KMS-11 (cell line): ENCODE results near the gene TERF2IP.

Experiments used
- H2AFZ ChIP-seq: fragments of 200-600 bp; sonication (generic); 2 replicates; pipeline ENCODE4 v1.6.1; 2016; ENCODE audit warnings: antibody characterized with exemption, mixed run types, low read depth
- H3K27ac ChIP-seq: fragments of 200-600 bp; sonication (generic); 2 replicates; pipeline ENCODE4 v1.6.1; 2016; ENCODE audit warnings: mild to moderate bottlenecking, mixed run types
- H3K27me3 ChIP-seq: fragments of 200-600 bp; sonication (generic); 2 replicates; pipeline ENCODE4 v1.6.1; 2017; ENCODE audit warnings: mild to moderate bottlenecking, low read depth, mixed run types, moderate library complexity; ENCODE audit not compliant: insufficient read depth
- H3K36me3 ChIP-seq: fragments of 200-600 bp; sonication (generic); 2 replicates; pipeline ENCODE4 v1.6.1; 2017; ENCODE audit warnings: mild to moderate bottlenecking, mixed run types; ENCODE audit not compliant: insufficient read depth
- H3K4me1 ChIP-seq: fragments of 200-600 bp; sonication (generic); 2 replicates; pipeline ENCODE4 v1.6.1; 2016; ENCODE audit warnings: mild to moderate bottlenecking, low read depth, mixed run types; ENCODE audit not compliant: poor library complexity, severe bottlenecking
- H3K4me2 ChIP-seq: fragments of 200-600 bp; sonication (generic); 2 replicates; pipeline ENCODE4 v1.7.0; 2016; ENCODE audit warnings: mild to moderate bottlenecking, mixed run types
- H3K4me3 ChIP-seq: fragments of 200-600 bp; sonication (generic); IDR thresholded peaks from 2 replicates; pipeline ENCODE4 v1.6.1; 2017; ENCODE audit warnings: low read depth, low read length, mixed read lengths; ENCODE audit not compliant: insufficient read depth
- H3K79me2 ChIP-seq: fragments of 200-600 bp; sonication (generic); 2 replicates; pipeline ENCODE4 v1.6.1; 2016; ENCODE audit warnings: low read depth, mixed run types; ENCODE audit not compliant: insufficient read depth
- H3K9ac ChIP-seq: fragments of 200-600 bp; sonication (generic); 2 replicates; pipeline ENCODE4 v1.6.1; 2016; ENCODE audit warnings: mild to moderate bottlenecking, mixed run types
- H4K20me1 ChIP-seq: fragments of 200-600 bp; sonication (generic); 2 replicates; pipeline ENCODE4 v1.6.1; 2016; ENCODE audit warnings: mild to moderate bottlenecking, mixed run types; ENCODE audit not compliant: insufficient read depth
- TF ChIP-seq, protein P1 (sequence below): fragments of 200-600 bp; sonication (generic); conservative IDR thresholded peaks from 2 replicates; pipeline ENCODE4 v1.6.1; 2017; ENCODE audit warnings: low read depth, mild to moderate bottlenecking, antibody characterized with exemption, low read length, moderate library complexity, mixed read lengths

Gene TERF2IP

DNA sequence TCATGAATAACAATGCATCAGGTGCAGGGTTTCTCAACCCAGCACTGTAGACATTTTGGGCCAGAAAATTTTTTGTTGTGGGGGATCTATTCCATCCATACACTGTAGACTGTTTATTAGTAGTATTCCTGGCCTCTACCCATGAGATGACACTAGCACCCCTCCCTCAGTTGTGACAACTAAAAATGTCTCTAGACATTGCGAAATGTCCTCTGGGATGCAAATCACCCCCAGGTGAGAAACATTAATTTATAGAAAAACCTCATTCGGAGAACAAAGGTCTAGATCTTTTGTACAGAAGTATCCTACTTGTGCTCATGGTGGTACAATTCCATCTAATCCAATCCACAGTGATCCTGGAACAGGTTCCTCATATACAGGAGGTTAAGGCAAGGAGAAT, 28.8 kb upstream of the TERF2IP start:
- H3K4me1 ChIP-seq = peaks cover 13% of the 10 kb centered on the region
- no peak overlapping the region for H3K4me2 ChIP-seq
- no peak overlapping the region for H3K27ac ChIP-seq
- no peak overlapping the region for H3K4me3 ChIP-seq
- TF ChIP-seq, protein P1, sequence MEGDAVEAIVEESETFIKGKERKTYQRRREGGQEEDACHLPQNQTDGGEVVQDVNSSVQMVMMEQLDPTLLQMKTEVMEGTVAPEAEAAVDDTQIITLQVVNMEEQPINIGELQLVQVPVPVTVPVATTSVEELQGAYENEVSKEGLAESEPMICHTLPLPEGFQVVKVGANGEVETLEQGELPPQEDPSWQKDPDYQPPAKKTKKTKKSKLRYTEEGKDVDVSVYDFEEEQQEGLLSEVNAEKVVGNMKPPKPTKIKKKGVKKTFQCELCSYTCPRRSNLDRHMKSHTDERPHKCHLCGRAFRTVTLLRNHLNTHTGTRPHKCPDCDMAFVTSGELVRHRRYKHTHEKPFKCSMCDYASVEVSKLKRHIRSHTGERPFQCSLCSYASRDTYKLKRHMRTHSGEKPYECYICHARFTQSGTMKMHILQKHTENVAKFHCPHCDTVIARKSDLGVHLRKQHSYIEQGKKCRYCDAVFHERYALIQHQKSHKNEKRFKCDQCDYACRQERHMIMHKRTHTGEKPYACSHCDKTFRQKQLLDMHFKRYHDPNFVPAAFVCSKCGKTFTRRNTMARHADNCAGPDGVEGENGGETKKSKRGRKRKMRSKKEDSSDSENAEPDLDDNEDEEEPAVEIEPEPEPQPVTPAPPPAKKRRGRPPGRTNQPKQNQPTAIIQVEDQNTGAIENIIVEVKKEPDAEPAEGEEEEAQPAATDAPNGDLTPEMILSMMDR = no peak
- H3K9ac ChIP-seq = no peak overlapping the region
- H2AFZ ChIP-seq = no peak overlapping the region
- H3K79me2 ChIP-seq = peaks cover 6% of the 10 kb centered on the region; the same call in 1 of the 2 replicates
- H3K36me3 ChIP-seq = no peaks in the 10 kb centered on the region
- no peaks in the 10 kb centered on the region for H3K27me3 ChIP-seq
- no peaks in the 10 kb centered on the region for H4K20me1 ChIP-seq

DNA sequence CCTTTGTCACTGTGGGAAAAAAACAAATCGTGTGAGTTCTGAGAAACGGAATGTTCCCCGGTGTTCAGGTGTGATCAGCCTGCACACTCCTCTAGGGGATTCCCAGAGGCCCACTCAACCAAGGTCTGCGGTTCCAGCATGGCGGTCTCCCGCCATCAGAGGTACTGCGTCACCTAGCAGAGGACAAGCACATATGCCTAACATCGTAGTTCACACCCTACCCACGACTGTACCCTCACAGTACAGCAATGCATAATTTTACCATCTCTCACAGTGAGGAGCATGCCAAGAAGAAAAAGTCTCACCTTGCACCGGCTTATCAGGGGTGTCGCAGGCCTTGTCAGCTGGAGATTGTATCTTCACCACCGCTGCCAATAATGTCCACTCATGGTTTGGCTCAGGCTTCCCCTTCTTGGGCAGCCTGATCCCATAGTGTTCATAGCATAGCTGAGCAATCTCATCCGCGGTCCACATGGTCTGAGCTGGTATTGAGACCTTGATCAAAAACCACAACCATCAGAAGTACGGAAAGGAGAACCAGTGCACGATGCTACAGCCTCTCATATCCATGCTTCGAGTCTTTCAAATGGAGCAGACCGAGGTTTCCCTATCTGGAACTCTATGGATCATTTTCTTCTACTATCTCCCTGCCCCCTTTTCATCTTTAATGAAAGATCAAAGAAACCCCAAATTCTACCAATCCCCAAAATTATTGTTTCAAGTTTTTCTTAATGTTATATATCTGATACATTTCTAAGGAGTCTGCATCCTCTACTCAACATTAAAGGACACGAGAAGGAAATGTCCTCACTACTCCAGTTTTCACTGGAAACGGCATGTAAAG, 27.0 kb upstream of the TERF2IP start:
- H3K27me3 ChIP-seq = no peaks in the 10 kb centered on the region
- no peak overlapping the region for H3K9ac ChIP-seq
- no peak overlapping the region for H2AFZ ChIP-seq
- H3K79me2 ChIP-seq = peaks cover 6% of the 10 kb centered on the region; the same call in 1 of the 2 replicates
- no peak overlapping the region for H3K4me3 ChIP-seq
- H3K27ac ChIP-seq = no peak overlapping the region
- TF ChIP-seq, protein P1 = no peak
- no peak overlapping the region for H3K4me2 ChIP-seq
- peaks cover 13% of the 10 kb centered on the region for H3K4me1 ChIP-seq
- no peaks in the 10 kb centered on the region for H3K36me3 ChIP-seq
- H4K20me1 ChIP-seq = no peaks in the 10 kb centered on the region

DNA sequence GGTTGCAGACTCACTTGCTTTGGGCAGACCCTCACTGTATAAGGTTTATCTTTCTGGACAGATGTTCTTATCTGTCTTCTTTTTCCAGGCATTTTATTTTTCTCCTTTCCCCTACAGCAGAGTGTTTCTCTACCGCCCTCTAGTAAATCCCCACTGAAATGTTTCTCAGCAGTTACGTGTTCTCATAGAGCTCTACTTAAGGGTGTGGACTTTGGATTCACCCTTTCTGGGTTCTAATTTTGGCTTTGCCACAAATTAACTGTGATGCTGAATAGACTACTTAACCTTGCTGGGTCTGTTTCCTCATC, 26.4 kb upstream of the TERF2IP start:
- Histone ChIP-seq H3K4me3 (no peak overlapping the region), H3K27me3 (no peaks in the 10 kb centered on the region), H3K79me2 (peaks cover 6% of the 10 kb centered on the region; the same call in 1 of the 2 replicates), H3K9ac (no peak overlapping the region), H3K27ac (no peak overlapping the region), H2AFZ (no peak overlapping the region), H4K20me1 (no peaks in the 10 kb centered on the region), H3K4me2 (0 out of 2 replicates have a peak overlapping the region, but pooled peaks have one; percentile 80), H3K4me1 (peaks cover 13% of the 10 kb centered on the region), H3K36me3 (no peaks in the 10 kb centered on the region)
- TF ChIP-seq, protein P1 = no peak

DNA sequence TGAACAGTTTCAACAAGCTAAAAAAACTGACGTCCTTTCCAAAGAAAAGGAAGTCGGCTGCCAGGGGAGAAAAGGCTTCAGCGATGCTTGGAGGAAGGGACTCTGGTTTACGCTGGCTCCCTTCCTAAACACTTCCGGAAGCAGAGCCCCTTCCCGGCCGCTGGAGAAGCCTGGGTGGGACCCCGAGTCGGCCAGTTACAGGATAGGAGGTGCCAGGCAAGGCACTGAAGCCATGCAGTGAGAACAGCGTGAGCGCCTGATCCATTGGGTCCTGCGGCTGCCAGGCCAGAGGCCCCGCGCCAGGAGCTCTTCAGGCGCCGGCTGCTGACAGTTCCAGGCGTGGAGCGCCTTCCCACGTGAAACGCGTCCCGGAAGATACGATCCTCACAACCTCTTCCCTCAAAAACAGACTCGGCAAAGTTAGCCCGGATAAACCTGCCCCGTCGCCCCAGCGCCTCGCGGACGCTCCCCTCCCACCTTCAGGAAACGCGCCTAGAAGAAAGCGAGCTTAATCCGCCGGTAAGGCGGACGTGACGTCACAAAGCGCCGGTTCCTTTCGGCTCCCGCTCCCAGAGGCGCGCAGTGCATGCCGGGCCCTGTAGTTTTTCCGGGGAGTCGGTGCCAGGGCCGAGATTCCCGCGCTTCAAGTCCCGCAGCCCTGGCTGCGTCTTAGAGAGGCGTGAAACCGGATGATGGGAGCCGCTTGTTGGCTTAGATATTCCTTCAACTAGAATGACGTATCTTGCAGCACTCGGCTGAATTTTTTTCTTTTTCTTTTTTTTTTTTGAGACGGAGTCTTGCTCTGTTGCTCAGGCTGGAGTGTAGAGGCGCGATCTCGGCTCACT, 24.6 kb upstream of the TERF2IP start, which contains the start of gene ADAT1:
Gene ADAT1, minus strand, starts transcription at position 521 of the 845 bp plus-strand sequence. CDS start 2,482 bp downstream, outside the sequence.
- H3K4me3 ChIP-seq = no peak within 1 kb of the TSS
- H3K4me1 ChIP-seq = peaks cover 13% of the 10 kb centered on the region
- H3K4me2 ChIP-seq = peak within 1 kb of the TSS; percentile 80
- H3K79me2 ChIP-seq = peaks cover 6% of the 10 kb centered on the region; the same call in 1 of the 2 replicates
- TF ChIP-seq, protein P1 = no peak
- no peaks in the 10 kb centered on the region for H3K27me3 ChIP-seq
- peak within 1 kb of the TSS; percentile 76 for H2AFZ ChIP-seq
- no peaks in the 10 kb centered on the region for H3K36me3 ChIP-seq
- H3K27ac ChIP-seq = peak within 1 kb of the TSS; percentile 81
- H4K20me1 ChIP-seq = no peaks in the 10 kb centered on the region
- H3K9ac ChIP-seq = peak within 1 kb of the TSS; percentile 84
